PC-9 (cell line): ENCODE measurements around the gene GOLGB1.

Source experiments
- CTCF ChIP-seq: fragments of 200-600 bp; sonication (generic); conservative IDR thresholded peaks from 2 replicates; pipeline ENCODE4 v1.6.1; 2017; ENCODE audit warnings: mixed run types, antibody characterized with exemption, mild to moderate bottlenecking, moderate library complexity
- EZH2 ChIP-seq: fragments of 200-600 bp; sonication (generic); IDR thresholded peaks from 2 replicates; pipeline ENCODE4 v1.8.0; 2017; ENCODE audit warnings: antibody characterized with exemption, low read depth

GRCh38 chr3:121796970-121797369 lies 47.4 kb upstream of the GOLGB1 start:
- TF ChIP-seq CTCF (no peak), EZH2 (no peak)
